ENCODE results near the gene CD163. TPM values are rescaled to one million over a fixed set of nuclear protein-coding genes. Genes with fewer than 3 reads are reported as not detected.

CD163 gene
- polyA plus RNA-seq, 1 of the 3 experiments (the other 2 are of a cell fraction), result 0.03 TPM

DNA sequence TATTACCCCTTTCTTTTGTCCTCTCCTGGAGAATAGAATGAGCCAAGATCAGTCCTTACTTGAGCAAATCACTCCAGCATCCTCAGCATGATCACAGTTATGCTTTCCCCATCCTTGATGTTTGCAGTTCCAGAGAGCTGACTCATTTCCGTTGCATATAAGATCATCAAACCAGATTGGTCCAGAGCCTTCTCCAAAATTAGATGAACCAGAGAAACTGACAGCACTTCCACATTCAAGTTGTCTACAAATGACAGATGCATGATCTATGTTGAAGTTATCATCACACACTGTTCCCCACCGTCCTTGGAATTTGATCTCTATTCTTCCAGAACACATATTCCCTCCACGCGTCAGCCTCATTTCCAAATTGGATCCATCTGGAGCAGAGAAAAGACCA, 4.8 kb downstream of the CD163 start (continued):
- peak; percentile 95 for TF ChIP-seq PBX3 (IDR thresholded peaks at IDR 0.05)
- no peak; the same call in 1 of the 2 replicates for TF ChIP-seq RXRA (IDR thresholded peaks at IDR 0.05; ENCODE audit: borderline replicate concordance, low read depth)
- no peak for TF ChIP-seq REST (IDR thresholded peaks at IDR 0.05; ENCODE audit: low read depth, low read length)
- TF ChIP-seq FOXJ3 (CRISPR knock-in tag; IDR thresholded peaks at IDR 0.05), result no peak
- TF ChIP-seq MXI1 (IDR thresholded peaks at IDR 0.05; ENCODE audit: low read depth, low read length), result no peak
- TF ChIP-seq, protein P1, sequence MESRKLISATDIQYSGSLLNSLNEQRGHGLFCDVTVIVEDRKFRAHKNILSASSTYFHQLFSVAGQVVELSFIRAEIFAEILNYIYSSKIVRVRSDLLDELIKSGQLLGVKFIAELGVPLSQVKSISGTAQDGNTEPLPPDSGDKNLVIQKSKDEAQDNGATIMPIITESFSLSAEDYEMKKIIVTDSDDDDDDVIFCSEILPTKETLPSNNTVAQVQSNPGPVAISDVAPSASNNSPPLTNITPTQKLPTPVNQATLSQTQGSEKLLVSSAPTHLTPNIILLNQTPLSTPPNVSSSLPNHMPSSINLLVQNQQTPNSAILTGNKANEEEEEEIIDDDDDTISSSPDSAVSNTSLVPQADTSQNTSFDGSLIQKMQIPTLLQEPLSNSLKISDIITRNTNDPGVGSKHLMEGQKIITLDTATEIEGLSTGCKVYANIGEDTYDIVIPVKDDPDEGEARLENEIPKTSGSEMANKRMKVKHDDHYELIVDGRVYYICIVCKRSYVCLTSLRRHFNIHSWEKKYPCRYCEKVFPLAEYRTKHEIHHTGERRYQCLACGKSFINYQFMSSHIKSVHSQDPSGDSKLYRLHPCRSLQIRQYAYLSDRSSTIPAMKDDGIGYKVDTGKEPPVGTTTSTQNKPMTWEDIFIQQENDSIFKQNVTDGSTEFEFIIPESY (IDR thresholded peaks at IDR 0.05; ENCODE audit: borderline replicate concordance, low read depth), result no peak
- no peak for TF ChIP-seq NRF1 (IDR thresholded peaks at IDR 0.05; ENCODE audit: low read depth, low read length)
- peak; percentile 82 for TF ChIP-seq TCF12 (IDR thresholded peaks at IDR 0.05)
- peak; percentile 26; the same call in 1 of the 2 replicates for TF ChIP-seq MAX (IDR thresholded peaks at IDR 0.05; ENCODE audit: low read depth)

DNA sequence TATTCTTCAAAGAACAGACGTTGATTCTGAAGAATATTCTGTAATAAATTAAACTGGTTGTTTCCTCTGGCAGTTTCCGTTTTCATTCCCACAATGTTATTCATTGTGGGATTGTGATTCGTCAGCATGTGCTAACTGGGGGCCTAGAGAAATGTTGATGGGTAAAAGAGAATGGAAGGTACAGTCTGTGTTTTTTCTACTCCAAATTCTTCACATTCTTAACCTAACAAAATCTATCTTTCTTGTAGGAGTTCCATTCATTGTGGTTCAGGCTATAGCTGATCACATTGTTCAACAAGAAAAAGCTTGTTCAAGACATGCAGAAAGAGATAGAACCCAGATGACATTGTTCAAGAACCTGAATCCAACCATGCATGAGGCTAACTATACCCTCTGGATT, 5.9 kb downstream of the CD163 start:
- ChIA-PET POLR2A (no interaction called here), CTCF (no interaction called here)
- H3K9ac ChIP-seq, result no peak overlapping the region
- H3K4me2 ChIP-seq, result no peak overlapping the region
- H3K4me3 ChIP-seq (ENCODE audit: low read depth in 2 of 2, low read length in 1 of 2), result no peak overlapping the region
- H3K9me3 ChIP-seq, result no peaks in the 10 kb centered on the region
- H3K79me2 ChIP-seq (ENCODE audit: insufficient read depth), result no peaks in the 10 kb centered on the region
- peaks cover 10% of the 10 kb centered on the region for H3F3A ChIP-seq (replicated peaks; ENCODE audit: insufficient read depth)
- H2AFZ ChIP-seq (ENCODE audit: low read depth), result peak overlapping the region; percentile 12; the same call in 1 of the 2 replicates
- no peaks in the 10 kb centered on the region for H4K20me1 ChIP-seq (ENCODE audit: insufficient read depth)
- TF ChIP-seq YY1 (IDR thresholded peaks at IDR 0.05; ENCODE audit: low read depth) (no peak), TAF1 (IDR thresholded peaks at IDR 0.05; ENCODE audit: borderline replicate concordance, low read depth, low read length) (no peak), TCF12 (IDR thresholded peaks at IDR 0.05) (peak; percentile 17; the same call in 1 of the 2 replicates)
- no peaks in the 10 kb centered on the region for H3K9me2 ChIP-seq
- DNase-seq, result no peak
- H3K27me3 ChIP-seq (ENCODE audit: insufficient read depth), result 0 out of 2 replicates have a peak, but pooled peaks cover 5% of the 10 kb centered on the region
- no peaks in the 10 kb centered on the region for H3K36me3 ChIP-seq (replicated peaks in 1 of 2; ENCODE audit: control insufficient read depth in 1 of 2, insufficient read depth in 2 of 2, low read length in 1 of 2)
- peaks cover 0 to 6% of the 10 kb centered on the region in 2 experiments; a peak in 2 of 4 replicates for H3K4me1 ChIP-seq (ENCODE audit: control insufficient read depth in 1 of 2, insufficient read depth in 2 of 2, low read depth in 1 of 2, low read length in 1 of 2)
- 8% methylated on average over 3 of the region's 3 CpGs for WGBS (ENCODE audit: low lambda C conversion rate)
- peak overlapping the region; percentile 2 to 39; a peak in 2 of 4 replicates for H3K27ac ChIP-seq (ENCODE audit: low read depth in 2 of 2, low read length in 1 of 2)

Measured in SK-N-SH (cell line).